GM19025 (cell line): ENCODE results near the gene ESR1.

Source experiments
- ATAC-seq: cut with Tn5 transposase; IDR thresholded peaks from one replicate; pipeline ENCODE4 v1.9.1; 2021; ENCODE audit warnings: mild to moderate bottlenecking, low read depth, moderate library complexity; ENCODE audit not compliant: unreplicated experiment

The ESR1 gene

DNA sequence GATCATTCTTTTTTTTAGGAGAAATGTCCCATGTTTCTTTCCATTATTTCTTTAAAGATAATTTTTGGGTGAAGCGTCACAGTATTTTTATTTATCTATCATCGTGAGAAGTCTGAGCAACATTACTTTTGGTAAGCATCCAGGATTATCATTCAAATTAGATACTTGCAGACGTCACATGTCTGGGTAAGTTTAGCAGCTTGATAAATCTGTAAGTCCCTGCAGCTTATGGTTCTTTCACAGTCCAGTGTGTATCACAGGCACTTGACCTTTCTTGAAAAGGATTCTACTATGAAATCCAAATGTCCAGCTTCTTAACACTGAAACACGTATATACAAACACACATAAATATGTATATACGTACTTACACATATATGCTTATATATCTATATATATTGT is 359.4 kb downstream of the ESR1 start:
- no peak for ATAC-seq

DNA sequence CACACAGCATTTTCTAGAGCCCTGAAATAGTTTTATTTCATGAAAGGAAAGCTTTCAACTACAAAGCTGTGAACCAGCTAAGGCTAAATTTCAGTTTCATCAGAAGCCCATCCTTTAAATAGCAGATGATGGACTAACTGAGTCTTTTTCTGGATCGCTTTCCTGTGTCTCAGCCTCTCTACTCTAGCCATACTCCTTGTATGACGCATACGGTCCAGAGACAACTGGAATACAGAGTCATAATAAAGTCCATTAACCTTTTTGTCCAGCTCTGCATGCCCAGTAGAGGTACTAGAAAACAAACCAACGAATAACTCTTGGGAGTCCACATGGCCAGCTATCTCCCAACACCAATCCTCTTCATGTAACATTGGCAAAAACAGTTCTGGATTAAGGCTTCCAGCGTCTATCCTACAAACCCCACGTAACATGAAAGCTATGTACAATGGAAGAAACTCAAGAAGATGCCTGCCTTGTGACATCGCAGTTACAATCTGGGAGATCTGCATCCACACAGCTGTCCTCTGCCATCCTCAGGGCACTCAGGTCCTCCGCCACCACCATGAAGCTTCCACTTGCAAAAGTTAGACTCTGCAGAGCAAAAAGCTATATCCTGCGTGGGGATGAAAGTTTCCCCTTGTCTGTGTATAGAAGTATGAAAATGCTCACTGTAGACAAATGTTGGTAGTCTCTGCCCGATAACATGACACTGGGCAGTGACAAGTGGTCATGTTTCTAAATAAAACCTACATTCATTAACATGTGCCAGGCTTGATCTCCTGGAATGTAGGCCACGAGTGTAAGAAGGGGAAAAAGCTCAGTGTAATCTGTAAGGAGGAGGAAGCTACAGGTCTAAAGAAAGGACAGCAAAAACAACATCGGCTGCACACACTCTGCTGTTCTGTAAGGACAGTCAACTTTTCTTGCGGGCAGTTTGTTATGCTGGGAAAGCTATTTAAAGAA is 360.4 kb downstream of the ESR1 start:
- no peak for ATAC-seq

DNA sequence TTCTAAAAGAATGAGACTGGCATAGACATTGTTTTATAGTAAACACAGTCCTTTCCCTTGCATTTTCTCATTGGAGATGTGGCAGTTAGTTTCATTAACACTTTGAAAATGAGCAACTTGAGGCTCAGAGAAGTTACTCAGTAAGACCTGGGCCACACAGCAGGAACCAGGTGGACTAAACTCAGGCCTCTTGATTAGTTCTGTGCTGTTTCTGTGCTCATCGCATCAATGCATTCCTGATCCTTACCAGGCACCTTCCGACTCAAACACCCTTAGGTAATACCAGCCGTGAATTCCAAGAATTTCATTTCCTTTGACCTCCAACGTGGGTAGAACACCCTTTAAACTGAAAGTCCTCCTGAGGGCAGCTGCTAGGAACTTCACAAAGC is 362.8 kb downstream of the ESR1 start:
- ATAC-seq, result no peak

DNA sequence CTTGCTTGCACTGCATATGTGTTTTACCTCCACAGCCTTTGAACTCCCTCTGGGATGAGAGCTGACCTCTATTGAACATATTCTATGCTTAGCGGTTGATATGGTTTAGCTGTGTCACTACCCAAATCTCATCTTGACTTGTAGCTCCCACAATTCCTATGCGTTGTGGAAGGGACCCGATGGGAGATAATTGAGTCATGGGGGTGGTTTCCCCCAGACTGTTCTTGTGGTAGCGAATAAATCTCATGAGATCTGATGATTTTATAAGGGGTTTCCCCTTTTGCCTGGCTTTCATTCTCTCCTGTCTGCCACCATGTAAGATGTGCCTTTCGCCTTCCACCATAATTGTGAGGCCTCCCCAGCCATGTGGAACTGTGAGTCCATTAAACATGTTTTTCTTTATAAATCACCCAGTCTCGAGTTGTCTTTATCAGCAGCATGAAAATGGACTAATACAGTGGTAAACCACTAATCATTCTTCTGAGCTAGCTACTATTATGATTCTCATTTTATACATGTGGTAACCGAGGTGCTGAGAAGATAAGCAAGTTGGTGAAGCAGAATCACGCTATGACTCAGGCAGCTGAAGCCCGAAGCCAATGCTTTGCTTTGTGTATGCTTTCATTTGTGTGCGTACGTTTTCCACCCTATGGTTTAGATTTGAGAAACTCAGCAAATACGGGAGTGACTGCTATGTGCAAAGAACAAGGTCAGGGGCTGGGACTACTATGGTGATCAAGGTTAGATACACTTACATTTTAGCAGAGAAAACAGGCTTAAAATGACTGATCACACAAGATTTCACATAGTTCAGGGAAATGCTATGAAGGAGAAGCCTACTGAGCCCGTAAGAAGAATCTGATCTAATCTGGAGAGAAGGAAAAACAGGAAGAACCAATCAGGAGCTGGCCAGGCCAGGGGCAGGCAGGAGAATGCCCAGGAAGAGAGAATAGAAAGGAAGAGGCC is 363.5 kb downstream of the ESR1 start:
- peak; percentile 91 for ATAC-seq

- no peak for ATAC-seq
Measured at GRCh38 chr6:152173321-152173720, 365.8 kb downstream of the ESR1 start.

DNA sequence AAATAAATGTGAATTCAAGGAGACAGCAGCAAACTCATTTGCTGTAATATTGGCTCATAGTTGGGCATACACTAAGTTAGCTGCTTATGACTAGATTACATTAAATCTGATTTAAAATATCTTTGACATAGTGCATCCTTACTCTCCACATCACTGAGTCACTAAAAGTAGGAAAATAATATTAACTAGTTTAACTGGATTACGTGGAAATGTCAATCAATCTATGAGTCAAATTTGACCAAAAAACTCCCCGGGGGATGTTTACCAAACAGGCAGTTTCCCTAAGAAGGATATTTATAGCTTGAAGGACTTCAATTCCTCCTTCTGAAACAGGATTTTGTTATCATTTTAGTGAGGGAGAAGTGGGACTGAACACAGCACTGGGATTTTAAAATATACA is 366.5 kb downstream of the ESR1 start:
- no peak for ATAC-seq

- ATAC-seq, result no peak
Measured at GRCh38 chr6:152176268-152176667, 368.8 kb downstream of the ESR1 start.
